Nucleus accumbens (tissue), 56 donors: ENCODE measurements around the gene KIF26A.
"Not testable (repeated sequence)": the region's sequence is repeated elsewhere in the genome, so short reads cannot be mapped to it uniquely, and the experiment has no call there.

Source experiments
- DNase-seq, 56 donors: peaks; one replicate each; lab custom pipeline; 2025; lab: John Stamatoyannopoulos, UW

KIF26A gene

GRCh38 chr14:104151566-104152245, 13.3 kb downstream of the KIF26A start:
- DNase-seq, result no peak

- no peak for DNase-seq
Measured at GRCh38 chr14:104152246-104152575, 13.8 kb downstream of the KIF26A start.

- DNase-seq, result no peak
Measured at GRCh38 chr14:104152686-104153393, 14.5 kb downstream of the KIF26A start.

DNA sequence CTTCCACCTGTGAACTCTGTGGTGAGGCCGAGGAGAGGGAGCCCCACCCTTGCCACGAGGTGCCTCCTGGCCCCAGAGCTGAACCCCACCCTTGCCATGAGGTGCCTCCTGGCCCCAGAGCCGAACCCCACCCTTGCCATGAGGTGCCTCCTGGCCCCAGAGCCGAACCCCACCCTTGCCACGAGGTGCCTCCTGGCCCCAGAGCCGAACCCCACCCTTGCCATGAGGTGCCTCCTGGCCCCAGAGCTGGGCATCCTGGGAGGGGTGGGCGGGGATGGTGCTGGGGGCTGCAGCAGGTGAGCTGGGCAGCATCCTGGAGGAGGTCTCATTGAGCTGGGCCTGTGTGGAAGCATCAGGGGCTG, 15.0 kb downstream of the KIF26A start:
- not testable (repeated sequence) for DNase-seq

DNA sequence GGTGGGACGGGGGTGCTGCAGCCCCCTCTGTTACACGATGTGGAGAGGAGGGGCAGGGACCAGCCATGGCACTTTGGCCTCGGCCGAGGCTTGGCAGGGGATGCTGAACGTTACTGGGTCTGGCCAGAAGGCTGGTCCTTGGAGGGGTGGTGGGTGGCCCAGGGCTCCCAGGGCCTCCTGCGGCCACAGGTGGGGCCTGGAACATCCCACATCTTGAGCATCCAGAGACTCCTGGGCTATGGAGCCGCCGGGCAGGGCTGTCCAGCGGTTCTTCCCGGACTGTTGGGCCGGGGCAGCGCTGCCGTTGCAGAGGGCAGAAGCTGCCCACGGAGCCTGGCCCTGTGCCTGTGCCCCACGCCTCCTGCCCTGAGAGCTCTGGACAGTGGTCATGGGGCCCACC, 15.9 kb downstream of the KIF26A start:
- DNase-seq, result no peak

DNA sequence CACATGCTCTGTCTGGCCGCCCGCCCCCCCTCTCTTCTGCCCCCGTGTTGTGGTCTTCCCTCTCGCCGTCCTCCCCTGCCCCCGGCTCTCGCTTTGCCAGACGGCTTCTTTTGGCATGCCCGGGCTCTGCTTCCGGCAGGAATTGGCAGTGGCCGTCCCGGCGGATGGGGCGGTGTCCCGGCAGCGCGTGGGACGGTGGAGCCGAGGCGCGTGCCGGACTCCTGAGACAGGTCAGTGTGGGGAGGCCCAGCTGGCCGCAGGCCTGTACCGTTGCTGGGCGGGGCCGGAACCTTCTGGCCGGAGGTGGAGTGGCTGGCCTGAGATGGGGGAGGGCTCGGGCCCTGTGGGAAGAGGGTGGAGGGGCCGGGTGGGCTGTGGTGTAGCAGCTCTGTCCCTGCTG, 17.1 kb downstream of the KIF26A start:
- no peak for DNase-seq

GRCh38 chr14:104156142-104156541, 17.8 kb downstream of the KIF26A start:
- no peak for DNase-seq

DNA sequence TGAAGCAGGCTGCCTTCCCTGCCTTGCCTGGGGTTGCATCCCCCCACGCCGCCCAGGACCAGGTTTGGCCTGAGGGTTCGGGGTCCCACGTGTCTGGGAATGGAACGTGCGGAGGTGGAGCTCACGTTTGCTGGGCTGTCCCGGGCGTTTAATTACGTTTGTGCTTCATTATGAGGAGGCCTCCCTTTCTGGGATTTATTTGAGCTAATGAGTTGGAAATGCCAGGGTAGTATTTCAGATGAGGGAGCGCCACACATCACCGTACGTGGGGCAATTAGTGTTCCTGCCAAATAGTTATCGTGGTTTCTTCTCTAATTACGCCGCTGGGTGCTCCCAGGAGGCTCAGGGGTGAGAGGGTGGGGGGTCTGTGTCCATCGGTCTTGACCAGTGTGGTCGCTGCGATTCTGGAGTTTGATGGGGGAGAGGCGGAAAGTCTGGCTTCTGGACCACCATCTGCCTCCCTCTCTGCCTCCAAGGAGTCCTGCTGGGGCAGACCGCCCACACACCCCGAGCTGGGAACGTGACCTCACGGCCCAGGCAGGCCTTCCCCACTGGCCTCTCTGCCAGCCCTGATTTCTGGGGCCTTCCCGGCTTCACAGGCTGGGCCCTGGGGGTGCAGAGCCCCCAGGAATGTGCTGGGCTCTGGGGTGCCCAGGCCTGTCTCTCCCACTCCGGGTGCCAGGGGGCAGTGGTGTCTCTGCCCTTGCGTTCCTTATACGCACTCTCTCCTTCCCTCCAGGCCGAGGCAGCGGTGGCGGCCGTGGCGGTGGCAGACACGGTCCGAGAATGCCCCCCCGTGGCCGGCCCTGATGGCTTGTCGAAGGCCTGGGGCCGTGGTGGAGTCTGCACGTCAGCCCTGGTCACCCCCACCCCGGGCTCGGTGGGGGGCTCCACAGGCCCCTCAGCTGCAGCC, 18.9 kb downstream of the KIF26A start:
- no peak for DNase-seq

- peak in 20 of 56 donors; percentile 3 to 56 (median 22) for DNase-seq
Measured at GRCh38 chr14:104158827-104159798, 20.7 kb downstream of the KIF26A start.

DNA sequence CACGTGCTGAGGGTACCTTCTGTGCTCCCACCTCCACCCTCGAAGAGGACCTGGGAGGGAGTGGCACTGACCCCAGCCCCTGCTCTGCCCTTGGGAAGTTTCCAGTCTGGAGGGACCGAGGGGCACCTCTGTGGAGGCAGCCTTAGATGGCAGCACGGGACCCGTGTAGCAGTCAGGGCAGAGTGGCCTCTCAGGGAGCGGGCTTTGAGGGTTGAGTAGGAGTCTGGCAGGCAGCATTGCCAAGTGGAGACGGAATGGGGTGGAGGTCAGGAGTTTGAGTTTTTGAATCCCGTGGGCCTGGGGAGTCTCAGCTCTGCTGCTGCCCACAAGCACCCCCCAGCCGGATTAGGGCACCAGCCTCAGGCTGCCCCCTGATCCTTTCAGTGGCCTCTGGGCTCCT, 21.6 kb downstream of the KIF26A start:
- DNase-seq, result no peak

GRCh38 chr14:104161602-104162367, 23.4 kb downstream of the KIF26A start:
- no peak for DNase-seq

- DNase-seq, result no peak
Measured at GRCh38 chr14:104162495-104162894, 24.1 kb downstream of the KIF26A start.

DNA sequence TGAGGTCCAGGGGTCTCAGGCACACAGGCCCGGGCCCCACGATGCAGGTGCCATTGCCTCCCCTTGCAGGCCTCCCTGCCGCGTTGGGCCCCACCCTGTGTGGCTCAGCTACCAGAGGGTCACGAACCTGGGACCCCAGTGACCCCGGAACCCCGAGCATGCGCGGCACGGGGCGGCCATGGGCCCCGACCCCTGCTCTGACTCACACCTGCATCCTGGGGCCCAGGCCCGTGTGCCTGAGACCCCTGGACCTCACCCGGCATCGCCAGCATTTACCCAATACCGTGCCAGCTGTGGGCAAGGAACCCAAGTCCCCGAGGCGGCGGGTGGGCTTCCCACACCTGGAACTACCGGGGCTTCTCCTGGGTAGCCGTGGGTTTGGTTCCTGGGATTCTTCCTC, 25.2 kb downstream of the KIF26A start:
- DNase-seq, result no peak

DNA sequence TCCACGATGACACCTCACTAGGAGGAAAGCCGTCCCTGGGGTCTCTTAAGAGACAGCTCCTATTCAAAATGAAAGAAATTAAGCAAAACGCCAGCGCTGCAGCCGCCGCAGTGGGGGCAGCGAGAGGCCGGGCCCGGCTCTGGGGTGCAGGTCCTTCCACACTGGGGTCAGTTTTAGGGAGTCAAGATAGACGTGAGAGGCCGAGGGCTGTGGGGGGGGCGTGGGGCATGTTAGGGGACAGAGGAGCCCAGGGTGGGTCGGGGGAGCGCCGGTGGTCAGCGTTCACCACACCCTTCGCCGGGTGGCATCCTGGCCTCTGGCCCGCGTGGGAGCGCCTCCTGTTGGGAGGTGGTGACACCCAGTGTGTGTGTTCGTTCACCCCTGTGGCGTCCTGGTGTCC, 25.7 kb downstream of the KIF26A start:
- DNase-seq, result no peak

DNA sequence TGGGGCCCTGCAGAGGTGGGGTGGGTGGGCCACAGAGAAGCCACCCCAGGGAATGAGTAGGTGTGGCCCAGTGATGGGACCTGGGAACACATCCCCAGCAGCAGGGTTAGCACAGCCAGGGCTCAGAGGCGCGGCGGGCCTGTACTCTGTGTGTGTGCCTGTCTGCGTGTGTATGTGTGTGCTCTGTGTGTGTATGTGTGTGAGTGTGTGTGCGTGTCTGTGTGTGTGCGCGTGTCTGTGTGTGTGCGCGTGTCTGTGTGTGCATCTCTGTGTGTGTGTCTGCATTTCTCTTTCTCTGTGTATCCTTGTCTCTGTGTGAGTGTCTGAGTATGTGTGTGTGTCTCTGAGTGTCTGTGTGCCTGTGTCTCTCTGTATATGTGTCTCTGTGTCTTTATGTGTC, 26.1 kb downstream of the KIF26A start:
- DNase-seq, result no peak

GRCh38 chr14:104166698-104167097, 28.3 kb downstream of the KIF26A start:
- no peak for DNase-seq

DNA sequence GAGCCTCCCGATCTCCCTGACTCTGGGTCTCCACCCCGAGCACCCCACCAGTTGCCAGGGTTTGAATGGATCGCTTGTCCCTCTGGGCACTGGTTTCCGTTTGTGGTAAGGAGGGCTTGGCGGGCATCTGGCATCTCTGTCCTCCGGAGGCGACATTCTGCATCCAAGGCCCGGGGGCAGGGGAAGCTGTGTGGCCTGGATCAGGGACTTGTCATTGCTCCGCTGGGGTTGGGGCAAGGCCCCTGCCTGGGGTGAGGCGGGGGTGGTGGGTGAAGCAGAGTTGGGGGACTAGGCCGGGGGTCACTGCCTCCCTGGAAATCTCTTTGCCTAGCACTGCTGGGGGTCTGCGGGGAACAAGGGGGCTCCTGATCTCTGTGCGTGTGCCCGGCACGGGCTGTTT, 30.2 kb downstream of the KIF26A start:
- no peak for DNase-seq

DNA sequence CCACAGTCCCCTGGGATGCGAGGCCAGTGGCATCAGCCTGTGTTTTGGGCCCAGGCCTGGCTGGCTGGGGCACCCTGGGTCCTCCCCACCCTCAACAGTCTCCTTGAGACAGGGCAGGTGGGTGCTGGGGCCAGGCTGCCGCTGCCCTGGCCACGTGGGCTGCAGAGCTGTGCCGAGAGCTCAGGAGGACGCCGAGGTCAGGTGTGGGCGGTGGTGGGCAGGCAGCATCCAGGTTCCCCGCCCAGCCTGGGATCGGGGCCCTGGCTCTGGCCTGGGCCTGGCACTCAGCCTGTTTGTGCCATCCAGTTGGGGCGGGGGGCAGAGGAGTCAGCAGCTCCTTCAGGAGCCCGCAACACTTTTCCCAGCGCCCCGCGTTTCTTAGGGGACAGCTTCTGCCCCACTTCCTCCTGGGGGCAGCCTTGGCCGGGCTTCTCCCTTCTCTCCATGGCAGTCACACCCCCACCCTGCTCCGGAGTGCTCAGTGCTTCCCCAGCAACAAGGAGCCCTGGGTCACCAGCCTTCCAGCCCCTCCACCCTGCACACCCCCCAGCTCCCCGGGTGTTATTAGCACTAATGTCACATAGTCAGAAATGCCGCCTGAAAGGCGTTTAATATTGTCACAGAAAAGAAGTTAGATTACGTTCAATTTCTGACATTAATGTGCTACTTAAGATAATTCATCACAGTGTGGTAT, 30.8 kb downstream of the KIF26A start:
- DNase-seq, result peak in 10 of 56 donors; percentile 14 to 49 (median 32)
